Thyroid gland (tissue), 4 donors: ENCODE measurements around the gene HRH1.
"Not testable (repeated sequence)": the region's sequence is repeated elsewhere in the genome, so short reads cannot be mapped to it uniquely, and the experiment has no call there.

Experiments used
- CTCF ChIP-seq, 6 experiments: fragments of 200-600 bp in 3 of 6; fragments of 450-650 bp in 3 of 6; sonication (generic) in 3 of 6; IDR thresholded peaks; one replicate each; pipeline ENCODE4 v1.5.1; 2016 to 2019; ENCODE audit warnings: antibody characterized with exemption in 6 of 6, mild to moderate bottlenecking in 2 of 6, inconsistent platforms in 1 of 6, moderate library complexity in 1 of 6
- POLR2A ChIP-seq, 2 donors: fragments of 450-650 bp; IDR thresholded peaks; one replicate each; pipeline ENCODE4 v1.6.1; 2017; ENCODE audit warnings: antibody characterized with exemption in 2 of 2, mild to moderate bottlenecking in 2 of 2, moderate library complexity in 1 of 2

- TF ChIP-seq CTCF, POLR2A (IDR thresholded peaks at IDR 0.05): not testable (repeated sequence)
Observed at GRCh38 chr3:11131886-11132285, 22.4 kb upstream of the HRH1 start.
